Skeletal muscle tissue (tissue), 4 donors: ENCODE results near the gene HVCN1. TPM values are rescaled to one million over a fixed set of nuclear protein-coding genes. Genes with fewer than 3 reads are reported as not detected.

Experiments
- H3K27ac ChIP-seq: one replicate; pipeline ENCODE4 v1.7.0; 2013; ENCODE audit warnings: mild to moderate bottlenecking, low read depth, low read length, inconsistent platforms
- H3K27me3 ChIP-seq, 3 donors: one replicate each; pipeline ENCODE4 v1.7.0; 2013; ENCODE audit warnings: low read length in 3 of 3; ENCODE audit not compliant: control insufficient read depth in 3 of 3, insufficient read depth in 3 of 3
- H3K36me3 ChIP-seq, 3 donors: one replicate each; pipeline ENCODE4 v1.7.0; 2013; ENCODE audit warnings: low read length in 3 of 3; ENCODE audit not compliant: control insufficient read depth in 3 of 3, insufficient read depth in 3 of 3
- H3K4me1 ChIP-seq, 3 donors: one replicate each; pipeline ENCODE4 v1.7.0; 2013; ENCODE audit warnings: low read length in 3 of 3, mild to moderate bottlenecking in 3 of 3; ENCODE audit not compliant: control insufficient read depth in 3 of 3, insufficient read depth in 3 of 3
- H3K4me3 ChIP-seq, 3 donors: one replicate each; pipeline ENCODE4 v1.7.0; 2013; ENCODE audit warnings: low read length in 3 of 3
- H3K9ac ChIP-seq, 3 donors: one replicate each; pipeline ENCODE4 v1.7.0; 2013; ENCODE audit warnings: low read length in 3 of 3, mild to moderate bottlenecking in 3 of 3, moderate library complexity in 2 of 3, low read depth in 1 of 3
- H3K9me3 ChIP-seq, 3 donors: one replicate each; pipeline ENCODE4 v1.7.0; 2013; ENCODE audit warnings: low read length in 3 of 3; ENCODE audit not compliant: control insufficient read depth in 3 of 3
- total RNA-seq: library from RNA; depleted of rRNA; stranded (reverse); fragments of >200 nt; gene quantifications from one replicate; pipeline ENCODE4 v1.2.3, GENCODE V29; 2014
- donor health status: Osteomylitis.

The HVCN1 gene
- total RNA-seq, 1 donor from 2014 or later, result 5.2 TPM

DNA sequence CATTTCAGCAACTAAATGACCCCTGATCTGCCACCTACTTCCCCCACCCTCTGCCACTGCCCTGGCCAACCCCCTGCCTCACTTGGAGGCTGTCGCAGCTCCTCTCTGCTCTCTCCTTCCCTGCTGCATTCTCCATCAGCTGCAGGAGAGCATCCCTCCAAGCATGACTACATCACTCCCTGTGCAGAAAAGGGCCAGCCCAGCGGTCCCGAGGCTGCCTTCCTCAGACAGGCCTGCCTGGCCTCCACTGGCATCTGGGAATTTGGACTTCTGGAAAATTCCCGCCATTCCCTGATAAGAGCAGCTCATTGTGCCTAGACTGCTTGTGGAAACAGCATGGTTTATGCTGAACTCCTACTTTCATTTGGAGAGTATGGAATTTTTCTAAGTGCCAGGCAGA is 12.7 kb downstream of the HVCN1 start:
- Histone ChIP-seq H3K4me1 (peaks cover 5 to 10% (median 7%) of the 10 kb centered on the region in 3 donors), H3K27me3 (no peaks in the 10 kb centered on the region), H3K27ac (no peak overlapping the region), H3K36me3 (peaks cover 0 to 3% (median 0%) of the 10 kb centered on the region in 3 donors), H3K9ac (no peak overlapping the region), H3K4me3 (no peak overlapping the region), H3K9me3 (peaks cover 0 to 3% (median 0%) of the 10 kb centered on the region in 3 donors)

DNA sequence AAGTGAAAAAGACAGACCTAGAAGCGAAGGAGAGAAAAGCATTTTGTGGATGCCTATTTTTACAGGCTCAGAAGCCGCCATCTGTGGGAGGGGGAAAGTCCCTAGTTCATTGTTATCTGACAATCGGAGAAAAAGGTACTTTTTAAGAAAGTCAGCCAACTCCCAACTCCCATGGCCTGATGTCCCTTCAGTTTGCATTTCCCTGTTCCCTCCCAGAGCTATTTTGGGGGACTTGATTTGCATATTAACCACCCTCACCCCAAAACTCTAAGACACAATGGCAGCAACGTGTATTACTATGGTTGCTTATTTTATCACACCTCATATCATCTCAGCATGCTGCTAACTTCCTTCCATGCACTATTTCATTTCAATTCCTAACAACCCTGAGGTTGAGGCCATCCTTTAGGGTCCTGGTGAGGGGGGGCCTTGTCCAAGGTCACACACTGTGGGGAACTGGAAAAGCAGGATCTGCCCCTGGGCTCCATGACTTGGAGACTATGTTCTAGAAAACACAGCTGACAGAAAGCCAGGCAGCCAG is 18.7 kb downstream of the HVCN1 start:
- Histone ChIP-seq H3K27me3 (no peaks in the 10 kb centered on the region), H3K27ac (no peak overlapping the region), H3K9me3 (peaks cover 0 to 7% (median 3%) of the 10 kb centered on the region in 3 donors), H3K36me3 (peaks cover 0 to 3% (median 0%) of the 10 kb centered on the region in 3 donors), H3K4me3 (no peak overlapping the region), H3K4me1 (no peaks in the 10 kb centered on the region), H3K9ac (no peak overlapping the region)

DNA sequence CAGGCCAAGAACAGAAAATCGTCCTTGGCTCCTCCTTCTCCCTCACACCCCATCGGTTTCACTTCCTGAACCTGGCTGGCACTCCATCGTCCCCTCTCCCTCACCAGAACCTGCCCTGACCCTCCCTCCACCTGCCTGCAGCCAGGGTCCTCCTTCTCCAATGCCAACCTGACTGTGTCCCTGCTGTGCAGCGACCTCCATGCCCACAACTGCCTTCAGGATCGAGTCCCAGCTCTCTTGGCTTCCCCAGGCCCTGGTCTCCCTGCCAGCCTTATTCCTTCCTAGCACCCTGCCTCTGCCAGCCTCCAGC is 19.8 kb downstream of the HVCN1 start:
- Histone ChIP-seq H3K4me1 (no peaks in the 10 kb centered on the region), H3K4me3 (no peak overlapping the region), H3K36me3 (peaks cover 0 to 3% (median 0%) of the 10 kb centered on the region in 3 donors), H3K9ac (no peak overlapping the region), H3K27ac (no peak overlapping the region), H3K9me3 (peaks cover 0 to 7% (median 2%) of the 10 kb centered on the region in 3 donors), H3K27me3 (no peaks in the 10 kb centered on the region)

DNA sequence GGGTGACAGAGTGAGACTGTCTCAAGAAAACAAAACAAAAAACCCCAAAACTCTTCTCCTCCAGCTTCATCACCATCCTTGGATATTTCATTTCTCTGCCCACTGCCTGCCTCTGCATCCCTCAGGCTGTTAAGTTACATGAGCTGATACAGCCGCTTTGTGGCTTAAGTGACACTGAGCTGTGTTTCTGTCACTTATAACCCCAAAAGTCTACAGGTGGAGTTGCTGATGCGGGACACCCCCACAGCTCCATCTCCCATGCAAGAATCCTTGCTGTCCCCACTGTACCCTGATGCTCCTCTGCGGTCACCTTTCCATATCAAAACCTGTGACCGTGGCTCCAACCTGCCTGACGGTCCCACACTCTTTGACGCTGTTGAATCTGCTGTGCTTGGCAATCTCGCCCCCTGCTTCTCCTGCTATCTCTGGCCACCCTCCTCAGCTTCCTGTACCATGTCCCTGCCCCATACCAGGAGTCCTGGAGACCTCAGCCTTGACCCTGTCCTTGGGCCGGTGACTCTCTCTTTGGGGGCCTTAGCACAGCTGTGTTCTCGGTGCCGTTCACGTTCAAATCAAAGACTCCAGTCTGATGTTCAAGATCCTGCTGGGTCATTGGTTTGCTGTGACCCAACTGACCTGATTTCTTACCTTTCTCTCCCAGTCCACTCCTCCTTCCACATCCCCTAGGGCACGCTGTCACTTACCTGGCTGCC is 20.3 kb downstream of the HVCN1 start:
- no peak overlapping the region for H3K4me3 ChIP-seq
- no peaks in the 10 kb centered on the region for H3K4me1 ChIP-seq
- no peak overlapping the region for H3K9ac ChIP-seq
- no peaks in the 10 kb centered on the region for H3K27me3 ChIP-seq
- H3K36me3 ChIP-seq, result peaks cover 0 to 3% (median 0%) of the 10 kb centered on the region in 3 donors
- H3K9me3 ChIP-seq, result peaks cover 0 to 7% (median 2%) of the 10 kb centered on the region in 3 donors
- H3K27ac ChIP-seq, result no peak overlapping the region

DNA sequence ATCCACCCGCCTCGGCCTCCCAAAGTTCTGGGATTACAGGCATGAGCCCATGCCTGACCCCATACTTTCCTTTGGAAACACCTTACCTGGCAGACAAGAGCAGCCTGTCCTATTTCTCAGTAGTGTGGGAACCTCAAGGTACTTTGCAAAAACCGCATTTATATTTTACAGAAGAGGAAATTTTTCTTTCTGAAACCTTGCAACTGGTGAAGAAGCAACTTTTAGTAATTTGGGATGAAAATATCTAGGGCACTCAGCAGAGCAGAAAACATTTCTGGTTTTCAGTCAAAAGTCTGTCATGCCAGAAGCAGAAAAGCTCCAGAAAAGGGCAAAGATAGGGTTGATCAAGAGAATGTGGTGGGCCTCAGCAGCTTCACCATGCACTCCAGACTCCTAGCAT is 21.2 kb downstream of the HVCN1 start:
- H3K4me1 ChIP-seq, result no peaks in the 10 kb centered on the region
- no peak overlapping the region for H3K9ac ChIP-seq
- H3K27me3 ChIP-seq, result no peaks in the 10 kb centered on the region
- H3K27ac ChIP-seq, result no peak overlapping the region
- H3K9me3 ChIP-seq, result peaks cover 0 to 7% (median 2%) of the 10 kb centered on the region in 3 donors
- no peak overlapping the region for H3K4me3 ChIP-seq
- peaks cover 0 to 3% (median 0%) of the 10 kb centered on the region in 3 donors for H3K36me3 ChIP-seq

DNA sequence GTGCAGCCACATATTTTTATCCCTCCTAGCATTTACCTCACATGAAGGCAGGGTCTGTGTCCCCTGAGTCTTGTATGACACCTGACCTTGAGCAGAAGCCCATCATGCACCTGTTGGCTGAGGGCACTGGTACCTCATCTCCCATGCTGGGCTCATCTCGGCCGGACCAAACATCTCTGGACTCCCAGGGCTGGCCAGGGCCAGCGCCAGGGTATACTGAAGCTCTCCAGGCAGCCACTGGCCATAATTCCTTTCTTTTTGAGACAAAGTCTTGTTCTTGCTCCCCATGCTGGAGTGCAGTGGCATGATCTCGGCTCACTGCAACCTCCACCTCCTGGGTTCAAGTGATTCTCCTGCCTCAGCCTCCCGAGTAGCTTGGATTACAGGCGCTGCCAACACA is 22.0 kb downstream of the HVCN1 start:
- H3K36me3 ChIP-seq, result peaks cover 0 to 3% (median 0%) of the 10 kb centered on the region in 3 donors
- H3K27ac ChIP-seq, result no peak overlapping the region
- peaks cover 0 to 7% (median 2%) of the 10 kb centered on the region in 3 donors for H3K9me3 ChIP-seq
- H3K27me3 ChIP-seq, result no peaks in the 10 kb centered on the region
- no peak overlapping the region for H3K4me3 ChIP-seq
- no peak overlapping the region for H3K9ac ChIP-seq
- H3K4me1 ChIP-seq, result no peaks in the 10 kb centered on the region

DNA sequence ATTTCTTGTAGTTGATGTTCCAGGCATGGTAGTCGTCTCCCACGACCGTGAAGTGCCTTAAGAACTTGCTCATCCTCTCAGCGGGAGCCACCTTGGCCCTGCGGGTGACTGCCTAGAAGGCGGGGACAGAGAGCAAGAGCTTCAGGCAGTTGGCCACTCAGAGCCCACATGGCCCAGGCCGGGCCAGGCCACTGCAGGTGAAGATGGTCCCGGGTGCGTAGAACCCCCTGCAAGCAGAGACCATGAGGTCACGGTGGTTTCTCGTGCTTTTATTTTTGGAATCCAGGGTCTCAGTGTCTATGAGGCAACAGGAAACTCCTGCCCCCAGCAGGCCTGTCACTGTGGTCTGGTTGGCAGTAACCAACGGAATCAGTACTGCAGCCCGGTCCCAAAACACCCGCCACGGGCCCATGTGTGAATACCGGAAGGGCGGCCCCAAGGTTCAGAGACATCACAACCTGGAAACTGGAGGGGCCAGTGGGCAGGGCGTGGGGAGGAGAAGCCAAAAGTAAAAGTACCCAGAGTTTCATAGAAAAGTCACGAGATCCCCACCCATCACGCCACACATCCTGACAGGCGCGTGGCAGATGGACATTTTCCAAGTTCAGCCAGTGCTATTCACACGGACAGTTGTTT is 27.5 kb downstream of the HVCN1 start:
- H3K36me3 ChIP-seq, result peaks cover 0 to 2% (median 0%) of the 10 kb centered on the region in 3 donors
- no peak overlapping the region for H3K9ac ChIP-seq
- no peaks in the 10 kb centered on the region for H3K27me3 ChIP-seq
- peaks cover 0 to 5% (median 2%) of the 10 kb centered on the region in 3 donors for H3K9me3 ChIP-seq
- H3K4me3 ChIP-seq, result no peak overlapping the region
- peaks cover 7 to 10% (median 7%) of the 10 kb centered on the region in 3 donors for H3K4me1 ChIP-seq
- H3K27ac ChIP-seq, result no peak overlapping the region

DNA sequence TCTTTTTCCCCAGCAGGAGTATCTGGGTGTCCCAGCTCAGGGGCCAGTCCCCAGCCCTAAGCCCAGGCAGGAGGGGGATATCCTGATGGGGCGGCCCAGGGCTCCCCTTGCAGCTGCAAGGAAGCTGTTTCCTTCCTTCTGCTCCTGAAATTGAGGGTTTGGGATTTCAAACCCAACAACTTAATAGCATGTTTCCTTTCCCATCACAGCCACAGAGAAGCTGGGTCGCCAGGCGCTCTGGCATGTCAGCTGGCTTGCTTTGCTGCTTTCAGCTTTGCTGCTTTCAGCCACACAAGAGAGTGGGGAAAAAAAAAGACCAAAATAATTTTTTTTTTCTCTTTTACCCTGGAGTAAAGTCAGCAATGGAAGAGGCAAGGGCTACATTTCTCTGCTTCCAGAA is 30.0 kb downstream of the HVCN1 start:
- no peak overlapping the region for H3K4me3 ChIP-seq
- peaks cover 0 to 5% (median 4%) of the 10 kb centered on the region in 3 donors for H3K36me3 ChIP-seq
- peaks cover 7 to 10% (median 7%) of the 10 kb centered on the region in 3 donors for H3K4me1 ChIP-seq
- no peak overlapping the region for H3K9ac ChIP-seq
- H3K9me3 ChIP-seq, result no peaks in the 10 kb centered on the region
- H3K27me3 ChIP-seq, result no peaks in the 10 kb centered on the region
- H3K27ac ChIP-seq, result no peak overlapping the region

DNA sequence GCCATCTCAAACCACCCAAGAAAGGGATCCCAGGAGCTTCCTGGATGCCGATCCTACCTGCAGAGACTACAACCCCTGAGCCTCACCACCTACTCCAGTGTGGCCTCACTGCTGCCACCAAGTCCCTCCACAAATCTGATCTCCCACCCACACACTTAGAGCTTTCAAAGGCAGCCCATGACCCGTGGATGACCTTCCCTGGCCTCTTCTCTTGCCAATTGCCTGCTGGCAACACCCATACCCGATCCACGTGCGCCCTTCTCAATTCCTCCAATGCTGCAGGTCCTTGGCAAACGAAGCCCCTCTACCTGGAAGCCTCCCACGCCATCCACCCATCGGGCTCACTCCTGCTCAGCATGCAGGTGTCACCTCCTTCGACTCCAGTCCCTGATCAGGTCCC is 30.7 kb downstream of the HVCN1 start:
- Histone ChIP-seq H3K9me3 (no peaks in the 10 kb centered on the region), H3K4me3 (no peak overlapping the region), H3K27me3 (no peaks in the 10 kb centered on the region), H3K27ac (no peak overlapping the region), H3K4me1 (peaks cover 7 to 10% (median 7%) of the 10 kb centered on the region in 3 donors), H3K9ac (no peak overlapping the region), H3K36me3 (peaks cover 0 to 5% (median 4%) of the 10 kb centered on the region in 3 donors)

DNA sequence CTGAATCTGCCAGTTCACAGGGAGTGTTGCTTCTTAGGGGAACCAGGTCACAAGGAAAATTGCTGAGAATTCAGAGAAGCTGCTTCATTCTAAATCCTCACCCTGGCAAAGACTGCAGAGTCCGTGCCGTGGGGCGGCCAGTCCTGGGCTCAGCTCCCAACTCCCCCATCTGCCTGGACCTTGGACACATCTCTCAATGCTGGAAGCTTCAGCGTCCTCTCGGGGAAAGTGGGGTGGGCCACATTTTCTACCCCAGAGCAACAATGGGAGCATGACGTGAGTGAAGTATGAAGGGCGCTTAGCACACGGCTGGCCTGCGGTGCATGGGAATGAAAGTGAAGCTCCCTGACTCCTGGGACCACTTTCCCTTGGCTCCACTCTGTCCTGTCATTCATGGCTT is 31.2 kb downstream of the HVCN1 start:
- Histone ChIP-seq H3K9ac (peak overlapping the region in 1 of 3 donors; percentile 16), H3K4me1 (peaks cover 7 to 10% (median 7%) of the 10 kb centered on the region in 3 donors), H3K4me3 (no peak overlapping the region), H3K27ac (no peak overlapping the region), H3K27me3 (no peaks in the 10 kb centered on the region), H3K9me3 (no peaks in the 10 kb centered on the region), H3K36me3 (peaks cover 0 to 5% (median 4%) of the 10 kb centered on the region in 3 donors)
